Common myeloid progenitor, CD34-positive (primary cell): ENCODE measurements around the gene FOXO6.
A peak's percentile ranks its signal among the peaks of the same experiment; 100 is the strongest.

Experiments used
- CTCF ChIA-PET: fragments of 350-600 bp; sonication (Branson Sonifier 250); formaldehyde crosslinking; loops from one replicate; lab custom pipeline; 2021; ENCODE audit warnings: antibody characterized with exemption; lab: Charles Lee
- POLR2A ChIA-PET: fragments of 350-600 bp; sonication (Branson Sonifier 250); formaldehyde crosslinking; loops from one replicate; lab custom pipeline; 2021; ENCODE audit warnings: antibody characterized with exemption; lab: Charles Lee
- DNase-seq, 3 donors: peaks; one replicate each; pipeline versions ENCODE4 v3.0.0 to v3.0.0-alpha.2; 2013
- H3K27ac ChIP-seq, 2 experiments: 1 replicate in 1 of 2; 2 replicates in 1 of 2; pipeline ENCODE4 v1.7.0; 2013; ENCODE audit warnings: inconsistent platforms in 2 of 2, low read length in 2 of 2, mild to moderate bottlenecking in 2 of 2, low read depth in 1 of 2, moderate library complexity in 1 of 2; ENCODE audit not compliant: severe bottlenecking in 2 of 2, insufficient read depth in 1 of 2, poor library complexity in 1 of 2
- H3K27me3 ChIP-seq, 5 experiments: replicated peaks in 2 of 5; 1 replicate in 3 of 5; 2 replicates in 2 of 5; pipeline versions ENCODE4 v1.6.1 to v1.7.0; 2013; ENCODE audit warnings: low read length in 4 of 5, mild to moderate bottlenecking in 2 of 5, moderate library complexity in 2 of 5, inconsistent platforms in 1 of 5; ENCODE audit not compliant: insufficient read depth in 5 of 5, control insufficient read depth in 4 of 5
- H3K36me3 ChIP-seq, 4 experiments: 1 replicate in 2 of 4; 2 replicates in 2 of 4; pipeline versions ENCODE4 v1.6.1 to v1.7.0; 2013; ENCODE audit warnings: low read length in 3 of 4, control low read depth in 1 of 4, mild to moderate bottlenecking in 1 of 4; ENCODE audit not compliant: control insufficient read depth in 4 of 4, insufficient read depth in 4 of 4
- H3K4me1 ChIP-seq, 4 experiments: 1 replicate in 3 of 4; 2 replicates in 1 of 4; pipeline versions ENCODE4 v1.6.1 to v1.7.1; 2013; ENCODE audit warnings: low read length in 3 of 4, mild to moderate bottlenecking in 3 of 4, control low read depth in 1 of 4, inconsistent platforms in 1 of 4, moderate library complexity in 1 of 4; ENCODE audit not compliant: control insufficient read depth in 4 of 4, insufficient read depth in 4 of 4; ENCODE audit errors: control extremely low read depth in 1 of 4
- H3K4me3 ChIP-seq, 7 experiments: 1 replicate in 4 of 7; 2 replicates in 3 of 7; pipeline versions ENCODE4 v1.5.1 to v1.7.0; 2013; ENCODE audit warnings: mild to moderate bottlenecking in 7 of 7, low read length in 6 of 7, moderate library complexity in 6 of 7, inconsistent platforms in 2 of 7, low read depth in 2 of 7, control low read depth in 1 of 7; ENCODE audit not compliant: insufficient read depth in 4 of 7, control insufficient read depth in 1 of 7; ENCODE audit errors: extremely low read depth in 1 of 7
- H3K9me3 ChIP-seq, 5 experiments: 1 replicate in 4 of 5; 2 replicates in 1 of 5; pipeline versions ENCODE4 v1.6.1 to v1.7.1; 2013; ENCODE audit warnings: low read length in 4 of 5, mild to moderate bottlenecking in 2 of 5, inconsistent platforms in 1 of 5, low read depth in 1 of 5, moderate library complexity in 1 of 5; ENCODE audit not compliant: control insufficient read depth in 4 of 5, insufficient read depth in 2 of 5; ENCODE audit errors: control extremely low read depth in 1 of 5
- WGBS: methylation state at CpG from one replicate; pipeline ENCODE4 v1.1.5; 2013; ENCODE audit not compliant: insufficient coverage; 5-methylcytosine and 5-hydroxymethylcytosine counted together

The FOXO6 gene

GRCh38 chr1:41400225-41400624, 39.0 kb downstream of the FOXO6 start:
- POLR2A ChIA-PET, result no interaction called here
- 92% methylated on average over 2 of the region's 3 CpGs for WGBS
- Histone ChIP-seq H3K4me1 (peaks cover 0 to 13% (median 10%) of the 10 kb centered on the region in 4 experiments), H3K27me3 (peaks cover 0 to 16% (median 12%) of the 10 kb centered on the region in 5 experiments), H3K36me3 (no peaks in the 10 kb centered on the region), H3K9me3 (peaks cover 0 to 2% (median 0%) of the 10 kb centered on the region in 5 experiments), H3K4me3 (no peak overlapping the region), H3K27ac (no peak overlapping the region)
- CTCF ChIA-PET, result interaction anchor here (0.6 to 1.6 kb wide), 4 partner anchors 15 to 90 kb away, joined by 3 to 4 read pairs (median 4); no protein-coding TSS in a partner anchor
- no peak for DNase-seq

GRCh38 chr1:41401899-41402298, 40.7 kb downstream of the FOXO6 start:
- 87% methylated on average over 1 of the region's 2 CpGs for WGBS
- no peak for DNase-seq
- Histone ChIP-seq H3K4me3 (no peak overlapping the region), H3K9me3 (peaks cover 0 to 2% (median 0%) of the 10 kb centered on the region in 5 experiments), H3K4me1 (peaks cover 0 to 13% (median 10%) of the 10 kb centered on the region in 4 experiments), H3K27ac (no peak overlapping the region), H3K36me3 (no peaks in the 10 kb centered on the region), H3K27me3 (peaks cover 0 to 7% (median 0%) of the 10 kb centered on the region in 5 experiments)
- CTCF ChIA-PET, result interaction anchor here (1.2 to 1.5 kb wide), 2 partner anchors 13 to 39 kb away, joined by 3 read pairs; no protein-coding TSS in a partner anchor
- POLR2A ChIA-PET, result no interaction called here

DNA sequence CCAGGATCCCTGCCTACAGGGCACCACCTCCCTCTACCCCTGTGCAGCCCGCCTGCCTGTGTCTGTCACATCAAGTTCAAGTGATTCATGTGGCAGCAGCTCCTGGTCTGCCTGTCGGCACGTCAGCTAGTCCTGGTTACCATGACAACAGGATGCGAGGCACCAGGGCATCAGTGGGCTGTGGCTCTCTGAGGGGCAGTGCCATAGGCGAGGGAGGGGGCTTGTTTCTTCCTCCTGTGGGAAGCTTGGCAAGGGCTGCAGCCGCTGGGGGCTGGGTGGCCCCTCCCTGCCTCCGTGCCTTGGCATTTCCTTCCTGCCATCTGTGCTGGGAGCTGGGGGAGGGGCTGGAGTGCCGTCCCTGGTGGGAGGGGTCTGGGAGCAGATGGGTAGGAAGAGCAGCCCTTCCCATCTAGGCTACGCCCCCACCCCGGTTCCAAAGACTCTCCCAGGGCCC, 43.1 kb downstream of the FOXO6 start:
- H3K27ac ChIP-seq, result no peak overlapping the region
- peak; percentile 74 to 93 (median 92) for DNase-seq
- peaks cover 0 to 10% (median 7%) of the 10 kb centered on the region in 5 experiments for H3K27me3 ChIP-seq
- peaks cover 0 to 13% (median 10%) of the 10 kb centered on the region in 4 experiments for H3K4me1 ChIP-seq
- no peaks in the 10 kb centered on the region for H3K36me3 ChIP-seq
- POLR2A ChIA-PET, result no interaction called here
- WGBS, result 0% methylated on average over 6 of the region's 10 CpGs
- no peak overlapping the region for H3K4me3 ChIP-seq
- CTCF ChIA-PET, result interaction anchor here (1.3 to 2.3 kb wide), 2 partner anchors 11 to 13 kb away, joined by 4 to 7 read pairs; no protein-coding TSS in a partner anchor
- peaks cover 0 to 2% (median 0%) of the 10 kb centered on the region in 5 experiments for H3K9me3 ChIP-seq

- POLR2A ChIA-PET, result no interaction called here
- WGBS, result 72% methylated on average over 6 of the region's 14 CpGs
- H3K4me1 ChIP-seq, result peaks cover 0 to 13% (median 10%) of the 10 kb centered on the region in 4 experiments
- no peak for DNase-seq
- no peak overlapping the region for H3K4me3 ChIP-seq
- no peak overlapping the region for H3K27ac ChIP-seq
- H3K27me3 ChIP-seq, result peaks cover 0 to 15% (median 13%) of the 10 kb centered on the region in 5 experiments
- H3K9me3 ChIP-seq, result peaks cover 0 to 1% (median 0%) of the 10 kb centered on the region in 5 experiments
- H3K36me3 ChIP-seq, result no peaks in the 10 kb centered on the region
- CTCF ChIA-PET, result interaction anchor here (2.6 kb wide), 1 partner anchor 10 kb away, joined by 9 read pairs; no protein-coding TSS in a partner anchor
Observed at GRCh38 chr1:41407664-41408252, 46.5 kb downstream of the FOXO6 start.

DNA sequence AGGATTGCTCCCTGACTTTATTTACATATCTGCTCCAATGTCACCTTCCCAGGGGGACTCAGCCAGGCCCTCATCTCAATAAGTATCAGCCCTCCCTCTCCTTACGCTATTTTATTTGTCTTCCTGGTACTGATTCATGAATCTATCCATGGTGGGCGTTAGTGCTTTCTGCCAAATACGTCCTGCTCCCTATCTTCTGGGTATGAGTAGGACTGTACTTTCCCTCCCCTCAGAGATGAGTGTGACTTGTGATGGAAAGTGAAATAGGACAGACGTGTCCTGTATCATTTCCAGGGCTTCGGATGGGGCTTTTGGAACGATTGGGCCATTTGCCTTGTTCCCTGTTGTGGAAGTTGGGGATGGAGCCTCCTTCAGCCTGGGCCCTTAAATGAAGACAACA, 47.5 kb downstream of the FOXO6 start:
- Histone ChIP-seq H3K27ac (no peak overlapping the region), H3K9me3 (peaks cover 0 to 1% (median 0%) of the 10 kb centered on the region in 5 experiments), H3K36me3 (no peaks in the 10 kb centered on the region), H3K4me1 (peaks cover 0 to 13% (median 10%) of the 10 kb centered on the region in 4 experiments), H3K4me3 (no peak overlapping the region), H3K27me3 (peaks cover 0 to 15% (median 9%) of the 10 kb centered on the region in 5 experiments)
- CTCF ChIA-PET, result no interaction called here
- no peak for DNase-seq
- 92% methylated on average over 4 of the region's 6 CpGs for WGBS
- POLR2A ChIA-PET, result no interaction called here

- H3K4me3 ChIP-seq, result no peak overlapping the region
- DNase-seq, result no peak
- H3K9me3 ChIP-seq, result peaks cover 0 to 1% (median 0%) of the 10 kb centered on the region in 5 experiments
- WGBS, result 95% methylated on average over 7 of the region's 7 CpGs
- ChIA-PET CTCF (interaction anchor here (1.1 to 15.8 kb wide), 2 partner anchors 11 to 87 kb away, joined by 3 to 205 read pairs; no protein-coding TSS in a partner anchor), POLR2A (no interaction called here)
- H3K36me3 ChIP-seq, result no peaks in the 10 kb centered on the region
- no peak overlapping the region for H3K27ac ChIP-seq
- peaks cover 0 to 15% (median 9%) of the 10 kb centered on the region in 5 experiments for H3K27me3 ChIP-seq
- peaks cover 0 to 2% (median under 1%) of the 10 kb centered on the region in 4 experiments for H3K4me1 ChIP-seq
Observed at GRCh38 chr1:41409825-41410224, 48.6 kb downstream of the FOXO6 start.

DNA sequence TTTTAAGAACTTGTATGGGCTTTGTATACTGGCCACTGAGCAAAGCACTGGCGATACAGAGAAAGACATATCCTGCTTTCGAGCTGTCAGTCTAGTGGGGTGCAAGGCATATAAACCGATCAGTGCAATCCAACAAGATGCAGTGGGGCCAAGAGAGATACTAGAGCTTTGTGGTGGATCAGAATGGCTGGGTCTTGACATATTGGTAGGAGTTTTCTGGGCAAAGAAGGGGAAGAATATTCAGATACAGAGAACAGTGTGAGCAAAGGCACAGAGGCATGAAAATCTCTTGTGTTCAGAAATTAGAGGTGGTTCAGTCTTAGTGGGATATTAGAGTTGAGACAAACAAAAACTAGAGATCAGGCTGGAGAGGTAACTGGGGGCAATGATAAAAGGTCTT, 49.2 kb downstream of the FOXO6 start:
- H3K36me3 ChIP-seq, result no peaks in the 10 kb centered on the region
- H3K9me3 ChIP-seq, result peaks cover 0 to 1% (median 0%) of the 10 kb centered on the region in 5 experiments
- ChIA-PET POLR2A (no interaction called here), CTCF (interaction anchor here (15.8 kb wide), 1 partner anchor 88 kb away, joined by 205 read pairs; no protein-coding TSS in a partner anchor)
- no peak for DNase-seq
- WGBS, result 100% methylated on average over 2 of the region's 3 CpGs
- H3K4me1 ChIP-seq, result no peaks in the 10 kb centered on the region
- peaks cover 0 to 15% (median 11%) of the 10 kb centered on the region in 5 experiments for H3K27me3 ChIP-seq
- H3K27ac ChIP-seq, result no peak overlapping the region
- no peak overlapping the region for H3K4me3 ChIP-seq
